GM06990 (cell line): ENCODE results near the gene MPP3.

Source experiments
- DNase-seq: peaks from one replicate; pipeline ENCODE4 v3.0.0-alpha.2; 2011; ENCODE audit not compliant: insufficient read length; ENCODE audit errors: extremely low read depth
- H3K27me3 ChIP-seq: replicated peaks from 2 replicates; pipeline ENCODE4 v1.6.0; 2011; ENCODE audit warnings: low read length; ENCODE audit not compliant: control insufficient read depth, insufficient read depth
- H3K36me3 ChIP-seq: 2 replicates; pipeline ENCODE4 v1.5.1; 2011; ENCODE audit warnings: low read length; ENCODE audit not compliant: control insufficient read depth, insufficient read depth
- H3K4me3 ChIP-seq: replicated peaks from 2 replicates; pipeline ENCODE4 v1.5.1; 2011; ENCODE audit warnings: low read depth, mild to moderate bottlenecking, control low read depth, low read length
- TF ChIP-seq, protein P1 (sequence below): IDR thresholded peaks from 2 replicates; pipeline ENCODE4 v1.5.1; 2011; ENCODE audit warnings: low read length, control low read depth, mild to moderate bottlenecking, inconsistent platforms; ENCODE audit not compliant: insufficient read depth, poor library complexity, severe bottlenecking

Gene MPP3

DNA sequence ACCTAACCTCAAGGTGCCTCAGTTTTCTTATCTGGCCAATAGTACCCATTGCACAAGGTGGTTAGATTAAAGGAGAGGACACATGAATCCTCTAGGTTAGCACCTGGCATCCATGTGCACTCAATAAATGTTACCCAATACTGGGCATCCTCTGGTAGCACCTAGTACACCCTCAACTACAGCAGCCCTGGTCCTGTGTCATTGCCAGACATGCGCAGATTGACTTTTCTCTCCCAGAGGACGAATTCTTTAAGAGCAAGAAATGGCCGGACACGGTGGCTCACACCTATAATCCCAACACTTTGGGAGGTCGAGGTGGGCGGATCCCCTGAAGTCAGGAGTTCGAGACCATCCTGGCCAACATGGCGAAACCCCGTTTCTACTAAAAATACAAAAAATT lies 61.5 kb downstream of the MPP3 start:
- Histone ChIP-seq H3K4me3 (no peak overlapping the region), H3K36me3 (no peaks in the 10 kb centered on the region; the same call in 1 of the 2 replicates), H3K27me3 (no peaks in the 10 kb centered on the region)
- TF ChIP-seq, protein P1, sequence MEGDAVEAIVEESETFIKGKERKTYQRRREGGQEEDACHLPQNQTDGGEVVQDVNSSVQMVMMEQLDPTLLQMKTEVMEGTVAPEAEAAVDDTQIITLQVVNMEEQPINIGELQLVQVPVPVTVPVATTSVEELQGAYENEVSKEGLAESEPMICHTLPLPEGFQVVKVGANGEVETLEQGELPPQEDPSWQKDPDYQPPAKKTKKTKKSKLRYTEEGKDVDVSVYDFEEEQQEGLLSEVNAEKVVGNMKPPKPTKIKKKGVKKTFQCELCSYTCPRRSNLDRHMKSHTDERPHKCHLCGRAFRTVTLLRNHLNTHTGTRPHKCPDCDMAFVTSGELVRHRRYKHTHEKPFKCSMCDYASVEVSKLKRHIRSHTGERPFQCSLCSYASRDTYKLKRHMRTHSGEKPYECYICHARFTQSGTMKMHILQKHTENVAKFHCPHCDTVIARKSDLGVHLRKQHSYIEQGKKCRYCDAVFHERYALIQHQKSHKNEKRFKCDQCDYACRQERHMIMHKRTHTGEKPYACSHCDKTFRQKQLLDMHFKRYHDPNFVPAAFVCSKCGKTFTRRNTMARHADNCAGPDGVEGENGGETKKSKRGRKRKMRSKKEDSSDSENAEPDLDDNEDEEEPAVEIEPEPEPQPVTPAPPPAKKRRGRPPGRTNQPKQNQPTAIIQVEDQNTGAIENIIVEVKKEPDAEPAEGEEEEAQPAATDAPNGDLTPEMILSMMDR = no peak
- DNase-seq = no peak

GRCh38 chr17:43770957-43771356 lies 62.0 kb downstream of the MPP3 start:
- Histone ChIP-seq H3K27me3 (no peaks in the 10 kb centered on the region), H3K4me3 (no peak overlapping the region), H3K36me3 (no peaks in the 10 kb centered on the region; the same call in 1 of the 2 replicates)
- DNase-seq = no peak
- TF ChIP-seq, protein P1 = no peak

GRCh38 chr17:43769859-43770258 lies 63.1 kb downstream of the MPP3 start:
- no peak overlapping the region for H3K4me3 ChIP-seq
- no peaks in the 10 kb centered on the region for H3K27me3 ChIP-seq
- H3K36me3 ChIP-seq = no peaks in the 10 kb centered on the region; the same call in 1 of the 2 replicates
- TF ChIP-seq, protein P1 = no peak
- no peak for DNase-seq

DNA sequence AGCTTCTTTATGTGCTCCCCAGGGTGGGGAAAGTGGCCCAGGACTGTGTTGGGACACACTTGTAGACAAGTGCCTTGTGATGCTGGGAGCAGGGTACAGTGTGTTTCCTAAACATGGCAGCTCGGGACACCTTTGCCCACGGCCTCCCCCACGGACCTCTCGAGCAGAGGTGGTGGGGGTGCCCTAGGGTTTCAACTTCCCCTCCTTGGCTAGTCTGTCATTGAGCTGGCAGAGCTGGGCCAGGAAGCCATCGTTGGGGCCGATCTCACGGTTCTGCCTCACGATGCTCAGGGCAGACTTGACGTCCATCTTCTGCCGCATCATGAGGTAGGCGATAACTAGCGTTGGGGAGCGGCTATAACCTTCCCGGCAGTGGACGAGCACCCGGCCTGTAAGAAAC lies 63.5 kb downstream of the MPP3 start:
- H3K36me3 ChIP-seq = no peaks in the 10 kb centered on the region; the same call in 1 of the 2 replicates
- no peak for DNase-seq
- no peak overlapping the region for H3K4me3 ChIP-seq
- H3K27me3 ChIP-seq = no peaks in the 10 kb centered on the region
- TF ChIP-seq, protein P1 = no peak

- no peak overlapping the region for H3K4me3 ChIP-seq
- no peak for DNase-seq
- TF ChIP-seq, protein P1 = no peak
Observed at GRCh38 chr17:43768943-43769342, 64.0 kb downstream of the MPP3 start.

GRCh38 chr17:43768382-43768781 lies 64.6 kb downstream of the MPP3 start:
- H3K36me3 ChIP-seq = no peaks in the 10 kb centered on the region; the same call in 1 of the 2 replicates
- no peaks in the 10 kb centered on the region for H3K27me3 ChIP-seq
- no peak for DNase-seq
- TF ChIP-seq, protein P1 = no peak
- no peak overlapping the region for H3K4me3 ChIP-seq

More at GRCh38 chr17:43768943-43769342, 64.0 kb downstream of the MPP3 start:
- Histone ChIP-seq H3K36me3 (no peaks in the 10 kb centered on the region; the same call in 1 of the 2 replicates), H3K27me3 (no peaks in the 10 kb centered on the region)
